Measurements from ENCODE around the gene TDG. TPM values are rescaled to one million over a fixed set of nuclear protein-coding genes. Genes with fewer than 3 reads are reported as not detected.

Gene TDG
- total RNA-seq, 1 experiment from 2014 or later: 38.2 TPM

DNA sequence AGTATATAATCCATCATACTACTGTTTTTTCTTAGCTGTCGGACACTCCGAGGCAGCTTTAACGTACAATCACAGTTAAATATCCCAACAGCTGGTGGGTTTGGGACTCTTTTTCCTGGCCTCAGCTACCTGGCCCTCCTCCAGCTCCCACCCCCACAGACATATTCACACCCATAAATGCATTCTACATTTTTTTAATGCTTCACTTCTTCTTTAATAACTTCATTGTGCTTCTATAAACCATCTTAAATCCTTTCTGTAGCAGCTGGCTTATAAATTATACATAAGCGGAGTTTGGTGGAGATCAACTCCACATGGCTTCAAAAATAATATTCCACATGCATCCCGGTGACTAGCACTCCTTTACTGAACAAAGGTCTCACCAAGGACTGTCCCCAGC is 33.3 kb downstream of the TDG start:
- no peak for ATAC-seq
- in situ Hi-C loops (cut with HindIII; ENCODE audit: low pct_unique_long_range_greater_than_20kb, low sequenced_read_pairs): no loop called here
- TF ChIP-seq SIN3A (IDR thresholded peaks at IDR 0.05; ENCODE audit: borderline replicate concordance, insufficient read depth, low read depth, low read length) (no peak), POLR2AphosphoS5 (IDR thresholded peaks at IDR 0.05; ENCODE audit: low read depth, low read length) (no peak), TCF7L2 (IDR thresholded peaks at IDR 0.05; ENCODE audit: low read depth, low read length) (no peak)
- TF ChIP-seq, protein P1, sequence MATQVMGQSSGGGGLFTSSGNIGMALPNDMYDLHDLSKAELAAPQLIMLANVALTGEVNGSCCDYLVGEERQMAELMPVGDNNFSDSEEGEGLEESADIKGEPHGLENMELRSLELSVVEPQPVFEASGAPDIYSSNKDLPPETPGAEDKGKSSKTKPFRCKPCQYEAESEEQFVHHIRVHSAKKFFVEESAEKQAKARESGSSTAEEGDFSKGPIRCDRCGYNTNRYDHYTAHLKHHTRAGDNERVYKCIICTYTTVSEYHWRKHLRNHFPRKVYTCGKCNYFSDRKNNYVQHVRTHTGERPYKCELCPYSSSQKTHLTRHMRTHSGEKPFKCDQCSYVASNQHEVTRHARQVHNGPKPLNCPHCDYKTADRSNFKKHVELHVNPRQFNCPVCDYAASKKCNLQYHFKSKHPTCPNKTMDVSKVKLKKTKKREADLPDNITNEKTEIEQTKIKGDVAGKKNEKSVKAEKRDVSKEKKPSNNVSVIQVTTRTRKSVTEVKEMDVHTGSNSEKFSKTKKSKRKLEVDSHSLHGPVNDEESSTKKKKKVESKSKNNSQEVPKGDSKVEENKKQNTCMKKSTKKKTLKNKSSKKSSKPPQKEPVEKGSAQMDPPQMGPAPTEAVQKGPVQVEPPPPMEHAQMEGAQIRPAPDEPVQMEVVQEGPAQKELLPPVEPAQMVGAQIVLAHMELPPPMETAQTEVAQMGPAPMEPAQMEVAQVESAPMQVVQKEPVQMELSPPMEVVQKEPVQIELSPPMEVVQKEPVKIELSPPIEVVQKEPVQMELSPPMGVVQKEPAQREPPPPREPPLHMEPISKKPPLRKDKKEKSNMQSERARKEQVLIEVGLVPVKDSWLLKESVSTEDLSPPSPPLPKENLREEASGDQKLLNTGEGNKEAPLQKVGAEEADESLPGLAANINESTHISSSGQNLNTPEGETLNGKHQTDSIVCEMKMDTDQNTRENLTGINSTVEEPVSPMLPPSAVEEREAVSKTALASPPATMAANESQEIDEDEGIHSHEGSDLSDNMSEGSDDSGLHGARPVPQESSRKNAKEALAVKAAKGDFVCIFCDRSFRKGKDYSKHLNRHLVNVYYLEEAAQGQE (IDR thresholded peaks at IDR 0.05; ENCODE audit: insufficient read depth in 1 of 2, low read depth in 2 of 2, low read length in 1 of 2): no peak
- TF ChIP-seq, protein P2, sequence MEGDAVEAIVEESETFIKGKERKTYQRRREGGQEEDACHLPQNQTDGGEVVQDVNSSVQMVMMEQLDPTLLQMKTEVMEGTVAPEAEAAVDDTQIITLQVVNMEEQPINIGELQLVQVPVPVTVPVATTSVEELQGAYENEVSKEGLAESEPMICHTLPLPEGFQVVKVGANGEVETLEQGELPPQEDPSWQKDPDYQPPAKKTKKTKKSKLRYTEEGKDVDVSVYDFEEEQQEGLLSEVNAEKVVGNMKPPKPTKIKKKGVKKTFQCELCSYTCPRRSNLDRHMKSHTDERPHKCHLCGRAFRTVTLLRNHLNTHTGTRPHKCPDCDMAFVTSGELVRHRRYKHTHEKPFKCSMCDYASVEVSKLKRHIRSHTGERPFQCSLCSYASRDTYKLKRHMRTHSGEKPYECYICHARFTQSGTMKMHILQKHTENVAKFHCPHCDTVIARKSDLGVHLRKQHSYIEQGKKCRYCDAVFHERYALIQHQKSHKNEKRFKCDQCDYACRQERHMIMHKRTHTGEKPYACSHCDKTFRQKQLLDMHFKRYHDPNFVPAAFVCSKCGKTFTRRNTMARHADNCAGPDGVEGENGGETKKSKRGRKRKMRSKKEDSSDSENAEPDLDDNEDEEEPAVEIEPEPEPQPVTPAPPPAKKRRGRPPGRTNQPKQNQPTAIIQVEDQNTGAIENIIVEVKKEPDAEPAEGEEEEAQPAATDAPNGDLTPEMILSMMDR (IDR thresholded peaks at IDR 0.05): no peak
- no TSS peak for BruUV-seq (replicated peaks)
- H3K27ac ChIP-seq (ENCODE audit: low read length): no peak overlapping the region
- no peak for DNase-seq (ENCODE audit: low read depth, low spot score)
- POLR2A ChIA-PET: no interaction called here
- CTCF ChIA-PET: no interaction called here
- H3K9me3 ChIP-seq (ENCODE audit: control insufficient read depth, insufficient read depth, low read depth, low read length): no peaks in the 10 kb centered on the region
- no peaks in the 10 kb centered on the region for H3K4me1 ChIP-seq (ENCODE audit: control insufficient read depth, insufficient read depth, low read length)
- H3K36me3 ChIP-seq (ENCODE audit: control insufficient read depth, insufficient read depth, low read length): no peaks in the 10 kb centered on the region
- intact Hi-C loops (cut with micrococcal nuclease; ENCODE audit: unreplicated experiment): no loop called here
- peaks cover 6% of the 10 kb centered on the region; the same call in 1 of the 2 replicates for H3K27me3 ChIP-seq (ENCODE audit: control insufficient read depth, insufficient read depth, low read length)
- H3K4me3 ChIP-seq (ENCODE audit: low read depth in 2 of 2, low read length in 2 of 2): no peak overlapping the region

DNA sequence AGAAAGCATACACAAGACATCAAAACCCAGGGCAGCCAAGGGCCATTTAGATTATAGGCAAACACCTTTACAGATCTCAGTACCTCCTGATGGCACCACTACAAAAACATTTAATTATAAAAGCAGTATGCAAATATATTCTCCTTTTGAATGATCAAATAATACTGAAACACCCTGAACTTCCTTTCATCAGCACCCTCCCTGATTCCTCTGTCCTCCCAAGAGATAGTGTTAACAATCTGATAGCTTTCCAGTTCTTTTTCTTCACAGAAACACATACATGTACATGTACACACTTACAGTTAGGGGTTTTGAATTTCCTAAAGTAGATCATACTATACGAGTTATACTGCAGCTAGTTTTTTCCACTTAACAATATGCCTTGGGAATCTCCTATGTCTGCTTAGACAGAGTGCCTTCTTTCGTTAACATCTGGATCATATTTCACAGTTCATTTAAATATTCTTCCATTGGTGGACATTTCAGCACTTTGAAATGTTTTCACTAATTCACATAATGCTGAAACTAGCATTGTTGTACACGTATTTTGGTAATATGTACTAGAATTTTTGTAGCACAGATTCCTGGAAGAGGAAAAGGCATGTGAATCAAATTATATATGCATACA is 35.2 kb downstream of the TDG start:
- intact Hi-C loops (cut with micrococcal nuclease; ENCODE audit: unreplicated experiment): no loop called here
- CTCF ChIA-PET: no interaction called here

More for the DNA sequence above, 35.2 kb downstream of the TDG start:
- no TSS peak for BruUV-seq (replicated peaks)
- Histone ChIP-seq H3K27ac (ENCODE audit: low read length) (no peak overlapping the region), H3K4me1 (ENCODE audit: control insufficient read depth, insufficient read depth, low read length) (no peaks in the 10 kb centered on the region), H3K9me3 (ENCODE audit: control insufficient read depth, insufficient read depth, low read depth, low read length) (no peaks in the 10 kb centered on the region), H3K36me3 (ENCODE audit: control insufficient read depth, insufficient read depth, low read length) (no peaks in the 10 kb centered on the region), H3K4me3 (ENCODE audit: low read depth in 2 of 2, low read length in 2 of 2) (no peak overlapping the region), H3K27me3 (ENCODE audit: control insufficient read depth, insufficient read depth, low read length) (peaks cover 6% of the 10 kb centered on the region; the same call in 1 of the 2 replicates)
- in situ Hi-C loops (cut with HindIII; ENCODE audit: low pct_unique_long_range_greater_than_20kb, low sequenced_read_pairs): no loop called here
- POLR2A ChIA-PET: no interaction called here
- ATAC-seq: no peak
- TF ChIP-seq POLR2AphosphoS5 (IDR thresholded peaks at IDR 0.05; ENCODE audit: low read depth, low read length): no peak
- TF ChIP-seq, protein P2 (IDR thresholded peaks at IDR 0.05): no peak
- TF ChIP-seq SIN3A (IDR thresholded peaks at IDR 0.05; ENCODE audit: borderline replicate concordance, insufficient read depth, low read depth, low read length): no peak
- TF ChIP-seq, protein P1 (IDR thresholded peaks at IDR 0.05; ENCODE audit: insufficient read depth in 1 of 2, low read depth in 2 of 2, low read length in 1 of 2): no peak
- TF ChIP-seq TCF7L2 (IDR thresholded peaks at IDR 0.05; ENCODE audit: low read depth, low read length): no peak
- no peak for DNase-seq (ENCODE audit: low read depth, low spot score)

Data from Panc1 (cell line).